Hepatocyte (in vitro differentiated cells): ENCODE results near the gene NDEL1. TPM values are rescaled to one million over a fixed set of nuclear protein-coding genes. Genes with fewer than 3 reads are reported as not detected.
"Not testable (repeated sequence)": the region's sequence is repeated elsewhere in the genome, so short reads cannot be mapped to it uniquely, and the experiment has no call there.

Source experiments
- DNase-seq: peaks from one replicate; pipeline ENCODE4 v3.0.0-alpha.2; 2016; ENCODE audit warnings: low spot score
- H2AFZ ChIP-seq: fragments of 200-600 bp; sonication (generic); 2 replicates; pipeline ENCODE4 v1.6.0; 2016; ENCODE audit warnings: antibody characterized with exemption, mild to moderate bottlenecking
- H3K27ac ChIP-seq: fragments of 200-600 bp; sonication (generic); 2 replicates; pipeline ENCODE4 v1.5.1; 2016; ENCODE audit warnings: mild to moderate bottlenecking
- H3K27me3 ChIP-seq: fragments of 200-600 bp; sonication (generic); 2 replicates; pipeline ENCODE4 v1.6.1; 2016
- H3K36me3 ChIP-seq: fragments of 200-600 bp; sonication (generic); replicated peaks from 2 replicates; pipeline ENCODE4 v1.5.1; 2016; ENCODE audit warnings: low read depth; ENCODE audit not compliant: insufficient read depth
- H3K4me1 ChIP-seq: fragments of 200-600 bp; sonication (generic); 2 replicates; pipeline ENCODE4 v1.5.1; 2016; ENCODE audit warnings: mild to moderate bottlenecking, moderate library complexity; ENCODE audit not compliant: insufficient read depth
- H3K4me2 ChIP-seq: fragments of 200-600 bp; sonication (generic); 2 replicates; pipeline ENCODE4 v1.6.0; 2016
- H3K4me3 ChIP-seq: fragments of 200-600 bp; sonication (generic); 2 replicates; pipeline ENCODE4 v1.5.1; 2016; ENCODE audit warnings: mild to moderate bottlenecking
- H3K79me2 ChIP-seq: fragments of 200-600 bp; sonication (generic); 2 replicates; pipeline ENCODE4 v1.6.0; 2017; ENCODE audit warnings: mild to moderate bottlenecking
- H3K9me2 ChIP-seq: fragments of 200-600 bp; sonication (generic); replicated peaks from 2 replicates; pipeline ENCODE4 v1.6.0; 2017; ENCODE audit warnings: mild to moderate bottlenecking; ENCODE audit not compliant: insufficient read depth
- H3K9me3 ChIP-seq: fragments of 200-600 bp; sonication (generic); 2 replicates; pipeline ENCODE4 v1.5.1; 2016; ENCODE audit warnings: low read depth, mild to moderate bottlenecking
- H4K20me1 ChIP-seq: fragments of 200-600 bp; sonication (generic); 2 replicates; pipeline ENCODE4 v1.6.0; 2016; ENCODE audit warnings: mild to moderate bottlenecking; ENCODE audit not compliant: insufficient read depth, poor library complexity, severe bottlenecking
- CTCF ChIP-seq: fragments of 200-600 bp; sonication (generic); IDR thresholded peaks from 2 replicates; pipeline ENCODE4 v1.5.1; 2016; ENCODE audit warnings: antibody characterized with exemption, mild to moderate bottlenecking; ENCODE audit not compliant: poor library complexity
- EZH2 ChIP-seq: fragments of 200-600 bp; sonication (generic); IDR thresholded peaks from 2 replicates; pipeline ENCODE4 v1.6.1; 2016; ENCODE audit warnings: antibody characterized with exemption, mild to moderate bottlenecking, borderline replicate concordance
- EZH2phosphoT487 ChIP-seq: fragments of 200-600 bp; sonication (generic); IDR thresholded peaks from one replicate; pipeline ENCODE4 v1.6.1; 2018; ENCODE audit warnings: antibody characterized with exemption, mild to moderate bottlenecking, low read depth, moderate library complexity; ENCODE audit not compliant: unreplicated experiment, severe bottlenecking
- WGBS: methylation state at CpG from one replicate; pipeline ENCODE4 v1.1.6; 2016; ENCODE audit warnings: low lambda C conversion rate; ENCODE audit errors: missing lambda C conversion rate; 5-methylcytosine and 5-hydroxymethylcytosine counted together
- polyA plus RNA-seq: library from polyadenylated mRNA; unstranded; fragments of >200 nt; fragmentation: Nextera tagmentation; extraction: Ambion mirVana; gene quantifications from 2 replicates; pipeline ENCODE4 v1.2.1, GENCODE V29; 2016
- total RNA-seq: library from RNA; depleted of rRNA; stranded (reverse); fragments of >200 nt; gene quantifications from 2 replicates; pipeline ENCODE4 v1.2.3, GENCODE V29; 2014

Gene NDEL1
- total and polyA plus RNA-seq, 2 experiments from 2014 or later = 46.1 to 66.3 TPM

GRCh38 chr17:8393470-8394231, 42.0 kb upstream of the NDEL1 start:
- no peaks in the 10 kb centered on the region for H3K9me3 ChIP-seq
- no peak for TF ChIP-seq CTCF
- no peak for TF ChIP-seq EZH2phosphoT487
- no peak for TF ChIP-seq EZH2
- no peaks in the 10 kb centered on the region for H4K20me1 ChIP-seq
- WGBS = 73% methylated on average over 8 of the region's 8 CpGs
- peaks cover 37% of the 10 kb centered on the region for H3K27me3 ChIP-seq
- no peak overlapping the region for H2AFZ ChIP-seq
- H3K27ac ChIP-seq = no peak overlapping the region
- no peak overlapping the region for H3K4me3 ChIP-seq
- no peak overlapping the region for H3K4me2 ChIP-seq
- H3K4me1 ChIP-seq = no peaks in the 10 kb centered on the region
- DNase-seq = no peak
- H3K79me2 ChIP-seq = no peaks in the 10 kb centered on the region
- no peaks in the 10 kb centered on the region for H3K9me2 ChIP-seq
- no peaks in the 10 kb centered on the region for H3K36me3 ChIP-seq

GRCh38 chr17:8394497-8394896, 41.2 kb upstream of the NDEL1 start:
- not testable (repeated sequence) for H4K20me1 ChIP-seq
- WGBS = 79% methylated on average over 9 of the region's 9 CpGs

DNA sequence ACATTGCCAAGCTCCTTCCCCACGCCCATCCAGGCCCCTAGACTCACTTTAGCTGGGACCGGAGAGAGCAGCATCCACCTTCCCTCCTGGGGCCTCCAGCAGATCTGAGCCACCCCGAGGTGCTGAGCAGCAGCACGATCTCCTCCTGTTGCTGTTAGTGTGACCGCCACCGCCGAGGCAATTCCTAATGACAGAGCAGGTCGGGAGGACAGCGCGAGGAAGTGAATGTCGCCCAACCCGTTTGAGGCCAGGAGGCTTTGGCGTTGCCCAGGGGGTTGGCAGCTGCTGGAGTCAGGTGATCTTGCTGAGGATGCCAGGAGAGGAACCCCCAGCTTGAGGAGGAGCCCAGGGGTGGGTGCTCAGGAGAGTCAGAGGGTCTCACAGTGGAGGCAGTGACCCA, 38.0 kb upstream of the NDEL1 start, which contains the start of gene RNF222:
RNF222 (minus strand) TSS at position 192 of the 400 bp plus-strand sequence. CDS start 4,366 bp downstream, outside the sequence.
- Histone ChIP-seq H3K27ac (no peak within 1 kb of the TSS), H3K9me2 (no peaks in the 10 kb centered on the region), H3K9me3 (no peaks in the 10 kb centered on the region), H3K36me3 (no peaks in the 10 kb centered on the region), H3K4me1 (no peaks in the 10 kb centered on the region), H4K20me1 (no peaks in the 10 kb centered on the region), H3K4me2 (no peak within 1 kb of the TSS), H3K27me3 (peaks cover 38% of the 10 kb centered on the region), H3K4me3 (no peak within 1 kb of the TSS), H3K79me2 (no peaks in the 10 kb centered on the region), H2AFZ (no peak within 1 kb of the TSS)
- no peak for TF ChIP-seq EZH2
- TF ChIP-seq CTCF = no peak
- TF ChIP-seq EZH2phosphoT487 = no peak
- DNase-seq = no peak
- 77% methylated on average over 13 of the region's 13 CpGs for WGBS

More at GRCh38 chr17:8394497-8394896, 41.2 kb upstream of the NDEL1 start:
- H2AFZ ChIP-seq, H3K36me3 ChIP-seq, H3K4me2 ChIP-seq, H3K9me3 ChIP-seq, H3K4me1 ChIP-seq, H3K79me2 ChIP-seq, H3K27ac ChIP-seq, DNase-seq, H3K4me3 ChIP-seq, H3K9me2 ChIP-seq: not testable (repeated sequence)
- H3K27me3 ChIP-seq = peaks cover 38% of the 10 kb centered on the region

DNA sequence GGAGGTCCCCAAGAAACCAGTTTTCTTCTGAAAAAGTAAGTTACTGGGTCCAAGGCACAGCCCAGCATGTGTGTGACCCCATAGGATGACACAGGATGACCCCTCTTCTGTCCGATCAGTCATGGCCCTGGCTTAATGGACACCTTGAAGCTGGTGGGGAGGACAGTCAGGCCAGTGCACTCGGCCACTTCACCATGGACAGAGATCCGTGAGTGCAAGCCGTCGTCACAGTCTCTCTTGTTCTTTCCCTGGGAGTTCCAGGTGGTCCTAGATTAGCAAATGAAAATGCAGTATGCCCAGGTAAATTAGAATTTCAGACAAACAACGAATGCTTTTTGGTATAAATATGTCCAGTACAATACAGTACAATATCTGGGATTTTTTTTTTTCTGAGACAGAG, 36.7 kb upstream of the NDEL1 start:
- Histone ChIP-seq H3K4me2 (no peak overlapping the region), H3K4me1 (no peaks in the 10 kb centered on the region), H3K79me2 (no peaks in the 10 kb centered on the region), H3K4me3 (no peak overlapping the region), H2AFZ (no peak overlapping the region), H3K27me3 (peaks cover 38% of the 10 kb centered on the region), H3K9me2 (no peaks in the 10 kb centered on the region), H3K36me3 (no peaks in the 10 kb centered on the region), H4K20me1 (no peaks in the 10 kb centered on the region), H3K9me3 (no peaks in the 10 kb centered on the region), H3K27ac (no peak overlapping the region)
- no peak for DNase-seq
- no peak for TF ChIP-seq CTCF
- TF ChIP-seq EZH2 = no peak
- no peak for TF ChIP-seq EZH2phosphoT487
- 69% methylated on average over 6 of the region's 6 CpGs for WGBS
